Measurements from ENCODE around the gene CAPNS1. TPM values are rescaled to one million over a fixed set of nuclear protein-coding genes. Genes with fewer than 3 reads are reported as not detected.
"Not testable (repeated sequence)": the region's sequence is repeated elsewhere in the genome, so short reads cannot be mapped to it uniquely, and the experiment has no call there.

The CAPNS1 gene
- total RNA-seq, 2 experiments from 2014 or later = 411 to 479 TPM

DNA sequence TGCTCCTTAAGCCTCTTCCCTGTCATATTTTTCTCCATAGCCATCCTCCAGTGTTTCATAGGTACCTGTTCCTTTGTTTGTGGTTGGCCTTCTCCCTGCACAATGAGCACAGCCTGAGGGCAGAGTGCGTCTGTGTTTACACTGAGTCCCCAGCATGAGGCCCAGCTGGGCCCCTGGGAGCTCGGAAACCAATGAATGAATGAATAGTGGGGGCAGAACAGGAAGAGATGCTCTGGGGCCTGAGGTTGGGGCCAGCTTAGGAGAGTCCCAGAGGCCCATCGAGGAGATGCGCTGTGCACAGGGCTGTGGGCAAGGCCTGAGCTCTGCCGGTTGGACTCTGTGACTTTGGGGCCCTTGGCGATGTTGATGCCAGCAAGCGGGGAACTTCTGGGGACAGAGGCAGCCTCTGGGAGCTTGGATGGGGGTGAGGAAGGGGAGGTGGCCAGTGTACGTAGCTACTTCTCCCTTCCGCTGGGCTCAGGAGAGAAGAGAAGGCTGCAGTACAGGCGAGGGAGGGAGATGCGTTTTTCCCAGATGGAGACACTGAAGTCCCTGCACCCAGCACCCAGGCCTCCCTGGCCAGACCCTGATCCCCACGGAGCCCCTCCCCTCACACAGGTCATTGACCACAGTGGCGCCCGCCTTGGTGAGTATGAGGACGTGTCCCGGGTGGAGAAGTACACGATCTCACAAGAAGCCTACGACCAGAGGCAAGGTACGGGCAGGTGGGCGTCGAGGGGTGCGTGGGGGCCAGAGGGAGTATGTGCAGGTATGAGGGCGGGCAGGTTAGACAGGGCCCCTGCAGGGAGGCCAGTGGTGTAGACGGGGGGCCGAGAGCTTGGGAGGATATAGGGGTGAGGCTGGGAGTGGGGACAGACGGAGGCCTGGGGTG lies 19.5 kb upstream of the CAPNS1 start:
- Mint-ChIP-seq H3K27ac (no peak overlapping the region), H3K27me3 (no peaks in the 10 kb centered on the region)
- CTCF ChIA-PET = no interaction called here

DNA sequence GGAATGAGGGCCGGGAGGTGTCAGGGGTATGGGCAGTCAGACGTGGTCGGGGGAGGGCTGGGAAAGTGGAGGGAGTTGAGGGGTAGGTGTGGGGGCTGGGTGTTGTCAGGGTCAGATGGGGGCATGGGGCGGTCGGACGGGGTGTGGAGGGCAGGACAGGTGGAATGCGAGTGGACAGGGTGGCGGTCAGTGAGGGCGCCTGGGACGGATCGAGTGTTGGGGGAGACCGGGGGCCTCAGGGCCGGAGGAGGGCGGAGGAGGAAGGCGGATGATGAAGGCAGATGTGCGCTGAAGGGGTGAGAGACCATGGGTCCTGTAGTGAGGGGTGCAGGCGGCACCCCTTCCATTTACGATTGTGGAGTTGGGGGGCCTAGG lies 18.9 kb upstream of the CAPNS1 start:
- Mint-ChIP-seq H3K9me3 (ENCODE audit: low read depth) (no peaks in the 10 kb centered on the region), H3K36me3 (peaks cover 33% of the 10 kb centered on the region), H3K4me1 (peaks cover 19% of the 10 kb centered on the region), H3K27me3 (no peaks in the 10 kb centered on the region), H3K4me3 (no peak overlapping the region), H3K27ac (no peak overlapping the region)
- CTCF ChIA-PET = no interaction called here
- ATAC-seq (no peak), DNase-seq (no peak)

More for the DNA sequence above, 19.5 kb upstream of the CAPNS1 start:
- DNase-seq = no peak
- ATAC-seq = no peak
- no peak overlapping the region for H3K4me3 Mint-ChIP-seq
- peaks cover 20% of the 10 kb centered on the region for H3K4me1 Mint-ChIP-seq
- H3K9me3 Mint-ChIP-seq (ENCODE audit: low read depth) = no peaks in the 10 kb centered on the region
- peaks cover 27% of the 10 kb centered on the region for H3K36me3 Mint-ChIP-seq

DNA sequence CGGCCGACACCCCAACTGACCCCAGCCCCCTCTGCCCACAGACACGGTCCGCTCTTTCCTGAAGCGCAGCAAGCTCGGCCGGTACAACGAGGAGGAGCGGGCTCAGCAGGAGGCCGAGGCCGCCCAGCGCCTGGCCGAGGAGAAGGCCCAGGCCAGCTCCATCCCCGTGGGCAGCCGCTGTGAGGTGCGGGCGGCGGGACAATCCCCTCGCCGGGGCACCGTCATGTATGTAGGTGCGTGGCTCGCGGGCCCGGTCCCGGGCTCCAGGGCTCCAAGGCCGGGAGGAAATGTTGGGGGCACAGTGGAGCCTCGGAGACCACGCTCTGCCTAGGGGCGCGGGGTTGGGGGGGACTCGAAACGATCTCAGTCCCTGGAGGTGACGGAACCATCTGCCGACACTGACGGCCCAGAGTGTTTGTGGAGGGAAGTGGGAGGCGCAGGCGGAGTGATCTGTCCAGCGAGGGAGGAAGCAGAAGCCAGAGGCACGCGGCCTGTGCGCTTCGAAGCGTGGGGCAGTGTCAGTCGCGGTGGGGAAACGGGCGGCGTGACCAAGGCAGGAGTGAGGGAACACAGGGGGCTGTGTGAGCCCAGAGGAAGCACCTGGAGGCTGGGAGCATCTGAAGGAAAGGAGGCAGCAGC lies 18.3 kb upstream of the CAPNS1 start:
- no peaks in the 10 kb centered on the region for H3K27me3 Mint-ChIP-seq
- CTCF ChIA-PET = no interaction called here
- no peaks in the 10 kb centered on the region for H3K9me3 Mint-ChIP-seq (ENCODE audit: low read depth)
- no peak for ATAC-seq
- H3K27ac Mint-ChIP-seq = no peak overlapping the region
- H3K4me1 Mint-ChIP-seq = peaks cover 13% of the 10 kb centered on the region
- no peak overlapping the region for H3K4me3 Mint-ChIP-seq
- no peak for DNase-seq
- H3K36me3 Mint-ChIP-seq = peaks cover 33% of the 10 kb centered on the region

DNA sequence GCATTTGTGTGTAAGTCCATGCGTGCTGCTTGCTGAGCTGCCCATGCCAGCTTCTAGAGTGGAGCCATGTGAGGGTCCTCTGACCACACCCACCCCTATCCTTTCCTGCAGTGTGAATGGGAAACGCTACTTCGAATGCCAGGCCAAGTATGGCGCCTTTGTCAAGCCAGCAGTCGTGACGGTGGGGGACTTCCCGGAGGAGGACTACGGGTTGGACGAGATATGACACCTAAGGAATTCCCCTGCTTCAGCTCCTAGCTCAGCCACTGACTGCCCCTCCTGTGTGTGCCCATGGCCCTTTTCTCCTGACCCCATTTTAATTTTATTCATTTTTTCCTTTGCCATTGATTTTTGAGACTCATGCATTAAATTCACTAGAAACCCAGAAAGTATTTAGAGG lies 14.3 kb upstream of the CAPNS1 start:
- CTCF ChIA-PET = interaction anchor here (1.8 to 9.1 kb wide), 2 partner anchors 11 to 45 kb away, joined by 10 to 150 read pairs; partner anchors contain the start of genes POLR2I and TBCB
- DNase-seq = no peak
- peaks cover 10% of the 10 kb centered on the region for H3K4me1 Mint-ChIP-seq
- no peak overlapping the region for H3K4me3 Mint-ChIP-seq
- H3K36me3 Mint-ChIP-seq = peaks cover 21% of the 10 kb centered on the region
- no peaks in the 10 kb centered on the region for H3K9me3 Mint-ChIP-seq (ENCODE audit: low read depth)
- no peak for ATAC-seq
- H3K27me3 Mint-ChIP-seq = no peaks in the 10 kb centered on the region
- no peak overlapping the region for H3K27ac Mint-ChIP-seq

DNA sequence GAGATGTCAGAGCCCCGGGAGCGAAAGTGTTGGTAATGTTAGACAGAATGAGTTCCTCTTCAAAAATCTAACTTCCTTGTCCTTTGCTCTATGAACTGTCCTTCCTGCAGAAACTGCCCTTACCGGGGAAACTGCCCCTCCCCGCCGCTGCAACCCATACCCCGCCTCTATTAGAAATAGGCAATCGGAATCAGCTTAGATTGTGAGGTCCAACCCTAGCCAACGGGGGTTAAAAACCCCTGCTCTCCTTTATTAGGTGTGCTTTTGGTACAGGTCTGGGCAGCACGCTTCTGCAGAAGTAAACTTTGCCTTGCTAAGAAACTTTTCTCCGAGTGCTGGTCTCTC lies 11.5 kb upstream of the CAPNS1 start:
- Mint-ChIP-seq H3K27me3 (no peaks in the 10 kb centered on the region), H3K9me3 (ENCODE audit: low read depth) (no peaks in the 10 kb centered on the region)

DNA sequence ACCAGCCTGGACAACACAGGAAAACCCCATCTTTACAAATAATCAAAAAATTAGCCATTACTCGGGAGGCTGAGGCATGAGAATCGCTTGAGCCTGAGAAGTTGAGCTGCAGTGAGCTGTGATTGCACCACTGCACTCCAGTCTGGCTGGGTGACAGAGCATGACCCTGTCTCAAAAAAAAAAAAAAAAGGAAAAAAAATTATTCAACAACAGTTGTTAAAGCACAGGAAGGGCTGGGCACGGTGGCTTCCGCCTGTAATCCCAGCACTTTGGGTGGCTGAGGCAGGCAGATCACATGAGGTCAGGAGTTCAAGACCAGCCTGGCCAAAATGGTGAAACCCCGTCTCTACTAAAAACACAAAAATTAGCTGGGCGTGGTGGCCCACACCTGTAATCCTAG lies 8.6 kb upstream of the CAPNS1 start:
- H3K27me3 Mint-ChIP-seq; ATAC-seq; H3K4me3 Mint-ChIP-seq; H3K36me3 Mint-ChIP-seq; H3K27ac Mint-ChIP-seq; DNase-seq; H3K9me3 Mint-ChIP-seq (ENCODE audit: low read depth): not testable (repeated sequence)
- CTCF ChIA-PET = interaction anchor here (9.1 kb wide), 1 partner anchor 39 kb away, joined by 150 read pairs; no protein-coding TSS in a partner anchor
- peaks cover 33% of the 10 kb centered on the region for H3K4me1 Mint-ChIP-seq

More for the DNA sequence above, 11.5 kb upstream of the CAPNS1 start:
- peaks cover 24% of the 10 kb centered on the region for H3K4me1 Mint-ChIP-seq
- H3K36me3 Mint-ChIP-seq = peaks cover 12% of the 10 kb centered on the region
- ATAC-seq = no peak
- CTCF ChIA-PET = interaction anchor here (0.5 to 9.1 kb wide), 21 partner anchors 7 to 401 kb away, joined by 3 to 150 read pairs (median 4); partner anchors contain the start of genes ALKBH6, CAPNS1, POLR2I and TBCB
- H3K27ac Mint-ChIP-seq = peak overlapping the region; percentile 94
- peak; percentile 47 for DNase-seq
- H3K4me3 Mint-ChIP-seq = peak overlapping the region; percentile 86

DNA sequence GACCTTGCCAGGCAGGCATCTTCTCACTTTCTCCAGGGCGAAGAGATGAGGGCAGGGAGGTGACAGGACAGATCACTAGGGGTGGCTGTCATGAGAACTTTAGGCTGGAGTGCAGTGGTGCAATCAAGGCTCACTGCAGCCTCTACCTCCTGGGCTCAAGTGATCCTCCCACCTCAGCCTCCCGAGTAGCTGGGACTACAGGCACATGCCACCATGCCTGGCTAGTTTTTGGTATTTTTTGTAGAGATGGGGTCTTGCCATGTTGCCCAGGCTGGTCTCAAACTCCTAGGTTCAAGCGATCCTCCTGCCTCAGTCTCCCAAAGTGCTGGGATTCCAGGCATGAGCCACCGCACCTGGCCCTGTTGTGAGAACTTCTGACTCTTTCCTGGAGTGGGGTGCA lies 5.0 kb upstream of the CAPNS1 start:
- not testable (repeated sequence) for H3K27ac Mint-ChIP-seq; DNase-seq; ATAC-seq; H3K4me3 Mint-ChIP-seq; H3K36me3 Mint-ChIP-seq; H3K27me3 Mint-ChIP-seq; H3K9me3 Mint-ChIP-seq (ENCODE audit: low read depth)
- peaks cover 34% of the 10 kb centered on the region for H3K4me1 Mint-ChIP-seq
- CTCF ChIA-PET = interaction anchor here (1.7 kb wide), 1 partner anchor 7 kb away, joined by 9 read pairs; no protein-coding TSS in a partner anchor

DNA sequence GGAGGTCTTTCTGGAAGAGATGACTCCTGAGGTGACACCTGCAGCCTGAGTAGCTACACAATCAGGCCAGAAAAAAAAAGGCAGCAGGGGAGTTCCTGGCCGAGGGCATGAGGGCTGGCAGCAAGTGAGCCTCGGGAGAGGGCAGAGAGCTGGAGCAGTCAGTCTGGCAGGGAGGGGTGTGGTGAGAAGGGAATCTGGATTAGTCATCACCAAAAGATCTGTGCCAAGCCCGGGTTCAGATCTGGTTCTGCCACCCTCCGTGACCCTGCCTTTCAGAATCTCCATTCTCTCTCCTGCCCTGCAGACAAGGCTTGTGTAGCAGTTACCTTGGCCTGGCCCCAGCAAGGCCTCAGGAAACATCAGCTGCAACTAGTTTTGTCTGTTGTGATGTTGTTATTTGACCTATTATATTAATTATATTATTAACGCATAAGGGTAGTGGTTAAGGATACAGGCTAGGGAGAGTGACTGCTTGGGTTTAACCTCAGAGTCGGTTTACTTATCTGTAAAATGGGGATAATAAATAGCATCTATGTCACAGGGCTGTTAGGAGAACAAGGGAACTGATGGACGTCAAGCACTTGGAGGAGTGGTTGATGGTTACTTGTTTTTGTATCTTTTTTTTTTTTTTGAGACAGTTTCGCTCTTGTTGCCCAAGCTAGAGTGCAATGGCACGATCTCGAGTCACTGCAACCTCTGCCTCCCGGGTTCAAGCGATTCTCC lies 2.7 kb upstream of the CAPNS1 start:
- Mint-ChIP-seq H3K27ac (no peak overlapping the region), H3K9me3 (ENCODE audit: low read depth) (no peaks in the 10 kb centered on the region), H3K4me1 (peaks cover 39% of the 10 kb centered on the region), H3K36me3 (peaks cover 11% of the 10 kb centered on the region), H3K4me3 (no peak overlapping the region), H3K27me3 (no peaks in the 10 kb centered on the region)
- no peak for DNase-seq
- ATAC-seq = no peak
- CTCF ChIA-PET = interaction anchor here (1.7 kb wide), 2 partner anchors 9 to 34 kb away, joined by 3 to 9 read pairs; no protein-coding TSS in a partner anchor

DNA sequence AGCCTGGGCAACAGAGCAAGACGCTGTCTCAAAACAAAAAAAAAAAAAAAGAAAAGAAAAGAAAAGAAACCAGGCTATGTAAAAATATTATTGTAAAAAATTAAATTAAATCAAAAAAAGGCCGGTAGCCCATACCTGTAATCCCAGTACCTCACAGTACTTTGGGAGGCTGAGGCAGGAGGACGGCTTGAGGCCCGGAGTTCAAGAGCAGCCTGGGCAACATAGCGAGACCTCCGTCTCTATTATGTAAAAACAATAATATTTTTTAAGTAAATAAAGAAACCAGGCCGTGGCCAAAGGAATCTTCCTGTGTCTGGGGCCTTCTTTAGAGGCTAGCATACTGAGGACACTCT lies 770 bp upstream of the CAPNS1 start:
- no peaks in the 10 kb centered on the region for H3K27me3 Mint-ChIP-seq
- H3K4me1 Mint-ChIP-seq = peaks cover 30% of the 10 kb centered on the region
- H3K36me3 Mint-ChIP-seq = peaks cover 19% of the 10 kb centered on the region
- peak overlapping the region; percentile 93 for H3K27ac Mint-ChIP-seq
- ATAC-seq (no peak), DNase-seq (no peak)
- H3K4me3 Mint-ChIP-seq = peak overlapping the region; percentile 93
- CTCF ChIA-PET = interaction anchor here (1.1 to 2.7 kb wide), 2 partner anchors 10 to 15 kb away, joined by 3 to 17 read pairs; no protein-coding TSS in a partner anchor
- no peaks in the 10 kb centered on the region for H3K9me3 Mint-ChIP-seq (ENCODE audit: low read depth)

DNA sequence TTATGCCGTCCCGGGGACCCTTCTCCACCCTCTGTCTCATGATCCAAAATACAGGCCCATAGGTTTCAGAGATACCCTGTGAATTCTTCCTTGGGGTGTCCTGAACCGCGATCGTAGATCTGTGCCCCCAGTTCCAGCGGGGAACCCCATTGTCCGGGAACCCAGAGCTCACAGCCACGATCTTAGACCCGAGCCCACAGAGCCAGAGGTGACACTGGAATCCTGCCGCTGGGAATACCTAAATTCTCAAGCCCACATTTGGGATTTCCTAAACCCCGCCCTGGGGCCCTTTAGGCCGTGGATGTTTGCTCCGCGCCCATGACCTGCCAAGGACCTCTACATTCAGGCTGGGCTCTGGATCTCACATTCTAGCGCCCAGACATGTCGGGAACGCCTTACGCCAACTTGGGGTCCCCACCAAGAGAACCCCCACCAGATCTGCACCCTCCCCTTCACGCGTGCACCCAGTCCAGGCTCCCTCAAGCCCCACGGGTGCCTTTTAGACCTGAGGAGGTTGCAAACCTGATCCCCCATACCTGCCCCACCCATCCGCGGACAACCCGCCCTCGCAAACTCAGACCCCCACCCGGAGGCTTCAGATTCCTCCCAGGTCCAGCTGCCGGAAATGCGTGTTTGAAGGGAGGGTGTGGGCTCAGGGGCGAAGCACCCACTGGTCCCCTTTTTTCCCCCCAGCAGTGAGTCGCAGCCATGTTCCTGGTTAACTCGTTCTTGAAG lies 605 bp downstream of the CAPNS1 start:
- peaks cover 28% of the 10 kb centered on the region for H3K4me1 Mint-ChIP-seq
- DNase-seq = peak; percentile 72
- H3K36me3 Mint-ChIP-seq = peaks cover 28% of the 10 kb centered on the region
- peak overlapping the region; percentile 93 for H3K27ac Mint-ChIP-seq
- peak; percentile 30 for ATAC-seq
- H3K4me3 Mint-ChIP-seq = peak overlapping the region; percentile 93
- no peaks in the 10 kb centered on the region for H3K9me3 Mint-ChIP-seq (ENCODE audit: low read depth)
- no peaks in the 10 kb centered on the region for H3K27me3 Mint-ChIP-seq
- CTCF ChIA-PET = interaction anchor here (0.7 to 2.7 kb wide), 3 partner anchors 12 to 190 kb away, joined by 3 to 17 read pairs (median 3); no protein-coding TSS in a partner anchor

DNA sequence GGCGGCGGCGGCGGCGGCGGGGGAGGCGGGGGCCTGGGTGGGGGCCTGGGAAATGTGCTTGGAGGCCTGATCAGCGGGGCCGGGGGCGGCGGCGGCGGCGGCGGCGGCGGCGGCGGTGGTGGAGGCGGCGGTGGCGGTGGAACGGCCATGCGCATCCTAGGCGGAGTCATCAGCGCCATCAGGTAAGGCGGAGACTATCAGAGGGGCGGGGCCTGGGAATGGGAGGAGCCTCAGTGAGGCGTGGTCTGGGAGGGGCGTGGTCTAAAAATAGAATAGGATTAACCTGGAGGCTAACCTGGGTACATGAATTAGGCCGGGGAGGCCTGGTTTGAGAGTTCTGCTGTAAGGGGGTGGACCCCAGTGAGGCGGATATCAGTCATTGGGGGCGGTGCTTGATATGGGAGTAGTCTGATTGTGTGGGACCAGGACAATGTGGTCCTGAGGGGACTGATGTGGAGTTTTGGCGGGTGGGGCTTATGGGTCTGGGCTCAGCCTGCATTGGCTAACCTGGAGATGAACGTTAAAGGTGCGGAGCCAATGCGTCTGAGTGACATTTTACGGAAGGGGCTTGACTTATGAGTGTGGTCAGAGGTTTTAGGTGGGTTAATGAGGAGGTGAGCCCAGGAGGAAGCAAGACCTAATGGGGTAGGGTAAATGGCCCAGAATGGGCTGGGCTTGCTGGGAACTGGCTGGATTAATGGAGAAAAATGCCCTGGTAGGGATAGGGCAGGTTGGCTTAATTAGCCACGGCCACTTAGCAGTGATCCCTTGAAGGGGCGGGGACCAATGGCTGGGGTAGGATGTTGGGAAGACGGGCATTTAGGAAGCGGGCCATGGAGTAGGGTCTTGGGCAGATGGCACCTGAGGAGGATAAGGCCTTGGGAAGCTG lies 1.4 kb downstream of the CAPNS1 start:
- H3K9me3 Mint-ChIP-seq (ENCODE audit: low read depth) = no peaks in the 10 kb centered on the region
- peaks cover 36% of the 10 kb centered on the region for H3K36me3 Mint-ChIP-seq
- ATAC-seq (peak; percentile 71), DNase-seq (peak; percentile 93)
- no peaks in the 10 kb centered on the region for H3K27me3 Mint-ChIP-seq
- peak overlapping the region; percentile 93 for H3K27ac Mint-ChIP-seq
- H3K4me1 Mint-ChIP-seq = peaks cover 24% of the 10 kb centered on the region
- peak overlapping the region; percentile 93 for H3K4me3 Mint-ChIP-seq
- CTCF ChIA-PET = interaction anchor here (2.7 kb wide), 1 partner anchor 13 kb away, joined by 17 read pairs; no protein-coding TSS in a partner anchor

DNA sequence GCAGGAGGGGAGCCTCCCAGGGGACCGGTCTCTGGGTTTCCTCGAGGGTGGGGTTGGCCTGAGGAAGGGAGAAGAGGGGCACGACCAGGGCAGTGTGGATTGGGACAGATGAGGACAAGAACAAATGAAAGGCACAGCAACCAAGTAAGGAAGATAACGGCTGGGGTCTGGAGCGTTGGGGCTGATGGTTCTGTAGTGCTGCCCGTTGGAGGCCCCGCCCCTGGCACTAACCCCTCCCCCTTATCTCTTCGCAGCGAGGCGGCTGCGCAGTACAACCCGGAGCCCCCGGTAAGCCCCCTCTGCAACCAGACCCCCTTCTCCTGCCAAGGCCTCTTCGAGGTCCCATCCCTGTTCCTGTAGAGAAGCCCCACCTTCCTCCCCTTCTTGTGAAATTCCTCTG lies 2.2 kb downstream of the CAPNS1 start:
- Mint-ChIP-seq H3K27me3 (no peaks in the 10 kb centered on the region), H3K4me3 (no peak overlapping the region), H3K4me1 (peaks cover 18% of the 10 kb centered on the region), H3K27ac (no peak overlapping the region), H3K9me3 (ENCODE audit: low read depth) (no peaks in the 10 kb centered on the region), H3K36me3 (peaks cover 41% of the 10 kb centered on the region)
- CTCF ChIA-PET = interaction anchor here (0.6 kb wide), 1 partner anchor 28 kb away, joined by 3 read pairs; no protein-coding TSS in a partner anchor
- DNase-seq (no peak), ATAC-seq (no peak)
